Upper lobe of left lung (tissue), 4 donors: ENCODE data around the gene TMEM236.

Experiments
- CTCF ChIP-seq, 6 experiments: fragments of 450-650 bp in 4 of 6; fragments of 200-600 bp in 2 of 6; sonication (generic) in 2 of 6; IDR thresholded peaks; one replicate each; pipeline ENCODE4 v1.5.1; 2016 to 2019; ENCODE audit warnings: antibody characterized with exemption in 6 of 6
- POLR2A ChIP-seq, 4 donors: fragments of 450-650 bp; IDR thresholded peaks; one replicate each; pipeline ENCODE4 v1.5.1; 2016 to 2017; ENCODE audit warnings: antibody characterized with exemption in 4 of 4, mild to moderate bottlenecking in 2 of 4

DNA sequence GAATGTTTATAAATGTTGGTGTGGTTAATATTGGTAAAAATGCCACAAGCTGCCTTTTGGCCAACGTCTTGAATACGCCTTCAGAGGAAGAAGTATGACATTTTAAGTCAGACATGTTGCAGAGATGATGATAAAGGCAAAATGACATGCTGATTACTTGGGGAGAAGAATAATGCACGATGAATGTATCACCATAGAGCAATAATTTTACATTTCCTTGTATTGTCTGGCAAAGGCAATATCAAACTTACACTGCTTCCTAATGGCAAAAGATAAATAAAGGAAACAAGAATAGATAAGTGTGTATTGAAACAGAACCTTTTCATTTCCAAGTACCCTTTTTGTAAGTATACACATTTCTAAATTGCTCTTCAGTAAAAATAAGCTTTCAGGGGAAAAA, 65.8 kb downstream of the TMEM236 start:
- TF ChIP-seq POLR2A (IDR thresholded peaks at IDR 0.05) (no peak), CTCF (IDR thresholded peaks at IDR 0.05) (no peak)
